CD4-positive, alpha-beta T cell (primary cell): ENCODE measurements around the gene KRT83. TPM values are rescaled to one million over a fixed set of nuclear protein-coding genes. Genes with fewer than 3 reads are reported as not detected.

Experiments
- ATAC-seq: fragments of 200-7000 bp; cut with Tn5 transposase; one replicate; pipeline ENCODE4 v1.10.0; 2022; ENCODE audit warnings: mild to moderate bottlenecking; ENCODE audit not compliant: poor library complexity
- CTCF ChIA-PET: fragments of 350-600 bp; sonication (Branson Sonifier 250); formaldehyde crosslinking; loops from one replicate; lab custom pipeline; 2021; ENCODE audit warnings: antibody characterized with exemption, inconsistent platforms; lab: Charles Lee
- POLR2A ChIA-PET: fragments of 350-600 bp; sonication (Branson Sonifier 250); formaldehyde crosslinking; loops from one replicate; lab custom pipeline; 2021; ENCODE audit warnings: antibody characterized with exemption, inconsistent platforms; lab: Charles Lee
- DNase-seq, 14 experiments: peaks; one replicate each; pipeline ENCODE4 v3.0.0-alpha.2; 2013 to 2020; ENCODE audit warnings: mixed read lengths in 2 of 14
- H3K27ac ChIP-seq, 2 donors: one replicate each; pipeline versions ENCODE4 v1.5.1 to v1.7.0; 2013; ENCODE audit warnings: low read length in 2 of 2, low read depth in 1 of 2, mild to moderate bottlenecking in 1 of 2
- H3K27me3 ChIP-seq, 2 experiments: 1 replicate in 1 of 2; 2 replicates in 1 of 2; pipeline versions ENCODE4 v1.6.1 to v1.7.0; 2013; ENCODE audit warnings: low read length in 2 of 2, control low read depth in 1 of 2, mild to moderate bottlenecking in 1 of 2, moderate library complexity in 1 of 2; ENCODE audit not compliant: insufficient read depth in 2 of 2, control insufficient read depth in 1 of 2
- H3K36me3 ChIP-seq: one replicate; pipeline ENCODE4 v1.6.1; 2013; ENCODE audit warnings: low read length, control low read depth; ENCODE audit not compliant: insufficient read depth
- H3K4me1 ChIP-seq: one replicate; pipeline ENCODE4 v1.6.1; 2013; ENCODE audit warnings: low read length, control low read depth; ENCODE audit not compliant: insufficient read depth
- H3K4me3 ChIP-seq: one replicate; pipeline ENCODE4 v1.5.1; 2013; ENCODE audit warnings: mild to moderate bottlenecking, low read length, moderate library complexity
- H3K9me3 ChIP-seq, 2 experiments: 1 replicate in 1 of 2; 2 replicates in 1 of 2; pipeline versions ENCODE4 v1.6.1 to v1.7.0; 2013; ENCODE audit warnings: low read length in 2 of 2, mild to moderate bottlenecking in 2 of 2, control low read depth in 1 of 2, moderate library complexity in 1 of 2; ENCODE audit not compliant: control insufficient read depth in 1 of 2, insufficient read depth in 1 of 2
- H3K27ac Mint-ChIP-seq: one replicate; pipeline ENCODE4 v1.8.0; 2020; ENCODE audit warnings: mixed read lengths
- H3K27me3 Mint-ChIP-seq: one replicate; pipeline ENCODE4 v1.8.0; 2021; ENCODE audit warnings: mixed read lengths
- H3K36me3 Mint-ChIP-seq: one replicate; pipeline ENCODE4 v1.8.0; 2021; ENCODE audit warnings: low read depth, mixed read lengths
- H3K4me1 Mint-ChIP-seq: one replicate; pipeline ENCODE4 v1.8.0; 2021; ENCODE audit warnings: low read depth, mixed read lengths
- H3K4me3 Mint-ChIP-seq: one replicate; pipeline ENCODE4 v1.8.0; 2020; ENCODE audit warnings: mild to moderate bottlenecking, mixed read lengths
- H3K9me3 Mint-ChIP-seq: one replicate; pipeline ENCODE4 v1.8.0; 2020; ENCODE audit warnings: mixed read lengths
- intact Hi-C, 2 experiments: fragments of 100-400 bp; cut with DNase I in 1 of 2; cut with micrococcal nuclease in 1 of 2; formaldehyde crosslinking; loops; one replicate each; pipeline versions ENCODE4 v1.15.1 to v1.9.0; 2023 to 2025; cut with DNase I, micrococcal nuclease
- total RNA-seq, 174 experiments: library from RNA in 2 of 174; stranded (reverse) in 2 of 174; gene quantifications; one replicate each; pipeline ENCODE4 v1.2.3 and lab custom pipeline; 2021 to 2026
- TF ChIP-seq, protein P1 (sequence below): fragments of 200-600 bp; IDR thresholded peaks from one replicate; pipeline ENCODE4 v1.8.0; 2022; ENCODE audit warnings: antibody characterized with exemption, mild to moderate bottlenecking

KRT83 gene
- total RNA-seq, 2 experiments from 2014 or later = not detected

DNA sequence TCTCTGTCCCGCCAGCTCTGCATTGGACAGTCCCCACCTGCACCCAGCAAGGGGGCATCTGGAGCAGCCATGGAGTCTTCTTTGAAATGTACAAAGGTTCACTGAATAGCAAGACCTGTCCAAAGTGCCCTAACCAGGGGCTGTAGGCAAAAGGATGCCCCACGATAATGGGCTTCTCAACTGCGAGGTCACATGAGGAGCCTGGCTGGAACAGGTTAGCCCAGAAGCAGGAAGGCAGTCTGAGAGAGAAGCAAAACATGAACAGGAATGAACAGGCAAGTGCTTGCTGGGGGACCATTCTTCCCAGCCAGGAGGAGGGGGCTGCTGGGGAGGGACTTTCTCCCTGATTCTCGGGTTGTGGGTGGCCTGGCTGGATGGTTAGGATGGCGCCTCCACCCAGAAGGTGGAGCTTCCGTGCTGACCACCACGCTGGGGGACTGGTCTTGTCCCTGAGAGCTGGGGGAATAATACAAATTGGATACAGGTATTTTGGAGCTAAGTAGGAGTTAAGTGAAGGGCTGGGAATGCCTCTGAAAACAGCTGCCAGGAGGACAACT lies 39.0 kb upstream of the KRT83 start:
- Histone ChIP-seq H3K36me3 (no peaks in the 10 kb centered on the region), H3K27ac (no peak overlapping the region), H3K9me3 (no peaks in the 10 kb centered on the region), H3K27me3 (no peaks in the 10 kb centered on the region), H3K4me1 (peaks cover 17% of the 10 kb centered on the region), H3K4me3 (no peak overlapping the region)
- Mint-ChIP-seq H3K27me3 (no peaks in the 10 kb centered on the region), H3K27ac (no peak overlapping the region), H3K4me1 (peaks cover 22% of the 10 kb centered on the region), H3K36me3 (no peaks in the 10 kb centered on the region), H3K9me3 (no peaks in the 10 kb centered on the region), H3K4me3 (no peak overlapping the region)
- ChIA-PET POLR2A (no interaction called here), CTCF (no interaction called here)
- TF ChIP-seq, protein P1, sequence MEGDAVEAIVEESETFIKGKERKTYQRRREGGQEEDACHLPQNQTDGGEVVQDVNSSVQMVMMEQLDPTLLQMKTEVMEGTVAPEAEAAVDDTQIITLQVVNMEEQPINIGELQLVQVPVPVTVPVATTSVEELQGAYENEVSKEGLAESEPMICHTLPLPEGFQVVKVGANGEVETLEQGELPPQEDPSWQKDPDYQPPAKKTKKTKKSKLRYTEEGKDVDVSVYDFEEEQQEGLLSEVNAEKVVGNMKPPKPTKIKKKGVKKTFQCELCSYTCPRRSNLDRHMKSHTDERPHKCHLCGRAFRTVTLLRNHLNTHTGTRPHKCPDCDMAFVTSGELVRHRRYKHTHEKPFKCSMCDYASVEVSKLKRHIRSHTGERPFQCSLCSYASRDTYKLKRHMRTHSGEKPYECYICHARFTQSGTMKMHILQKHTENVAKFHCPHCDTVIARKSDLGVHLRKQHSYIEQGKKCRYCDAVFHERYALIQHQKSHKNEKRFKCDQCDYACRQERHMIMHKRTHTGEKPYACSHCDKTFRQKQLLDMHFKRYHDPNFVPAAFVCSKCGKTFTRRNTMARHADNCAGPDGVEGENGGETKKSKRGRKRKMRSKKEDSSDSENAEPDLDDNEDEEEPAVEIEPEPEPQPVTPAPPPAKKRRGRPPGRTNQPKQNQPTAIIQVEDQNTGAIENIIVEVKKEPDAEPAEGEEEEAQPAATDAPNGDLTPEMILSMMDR = no peak
- ATAC-seq = no peak
- peak in 1 of 14 experiments; percentile 25 for DNase-seq
- intact Hi-C loops = no loop called here

DNA sequence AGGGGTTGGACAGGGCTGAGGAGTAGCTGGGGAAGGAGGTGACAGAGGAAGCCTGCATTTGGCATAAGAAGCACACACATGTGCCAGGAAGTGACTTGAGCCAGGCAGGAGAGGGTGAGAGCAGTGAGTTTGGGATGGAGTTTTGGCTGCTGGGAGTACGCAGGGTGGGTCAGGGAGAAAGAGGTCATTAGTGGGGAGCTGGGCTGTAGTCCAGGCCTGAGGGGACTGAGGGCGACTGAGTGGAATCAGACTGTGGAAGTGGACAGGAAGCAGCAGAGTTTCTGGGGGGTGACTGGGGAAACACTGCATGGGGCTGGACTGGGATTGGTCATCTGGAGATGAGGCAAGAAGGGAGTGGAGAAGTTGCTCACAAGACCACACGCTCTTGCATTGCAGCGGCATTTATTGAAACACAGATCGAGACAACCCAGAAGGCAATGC lies 38.4 kb upstream of the KRT83 start:
- Histone ChIP-seq H3K27ac (no peak overlapping the region), H3K4me3 (no peak overlapping the region), H3K4me1 (peaks cover 17% of the 10 kb centered on the region), H3K36me3 (no peaks in the 10 kb centered on the region), H3K9me3 (no peaks in the 10 kb centered on the region), H3K27me3 (no peaks in the 10 kb centered on the region)
- peak in 1 of 14 experiments; percentile 23 for DNase-seq
- H3K27ac Mint-ChIP-seq = no peak overlapping the region
- no peak overlapping the region for H3K4me3 Mint-ChIP-seq
- intact Hi-C loops = no loop called here
- TF ChIP-seq, protein P1 = no peak
- H3K4me1 Mint-ChIP-seq = peaks cover 22% of the 10 kb centered on the region
- ChIA-PET POLR2A (no interaction called here), CTCF (interaction anchor here (1.0 to 1.5 kb wide), 2 partner anchors 13 to 81 kb away, joined by 3 read pairs; no protein-coding TSS in a partner anchor)
- no peaks in the 10 kb centered on the region for H3K27me3 Mint-ChIP-seq
- H3K36me3 Mint-ChIP-seq = no peaks in the 10 kb centered on the region
- ATAC-seq = no peak
- no peaks in the 10 kb centered on the region for H3K9me3 Mint-ChIP-seq

- H3K9me3 Mint-ChIP-seq = no peaks in the 10 kb centered on the region
- H3K27me3 ChIP-seq = no peaks in the 10 kb centered on the region
- peak in 4 of 14 experiments; percentile 23 to 42 (median 34) for DNase-seq
- no peak overlapping the region for H3K4me3 ChIP-seq
- no peak overlapping the region for H3K4me3 Mint-ChIP-seq
- no peak overlapping the region for H3K27ac ChIP-seq
- POLR2A ChIA-PET = no interaction called here
- intact Hi-C loops = no loop called here
- TF ChIP-seq, protein P1 = no peak
- no peaks in the 10 kb centered on the region for H3K36me3 ChIP-seq
- H3K36me3 Mint-ChIP-seq = no peaks in the 10 kb centered on the region
- peak; percentile 93 for ATAC-seq
- H3K4me1 Mint-ChIP-seq = peaks cover 22% of the 10 kb centered on the region
- H3K27ac Mint-ChIP-seq = peak overlapping the region; percentile 68
- no peaks in the 10 kb centered on the region for H3K9me3 ChIP-seq
- CTCF ChIA-PET = interaction anchor here (1.0 to 1.5 kb wide), 2 partner anchors 14 to 80 kb away, joined by 3 read pairs; no protein-coding TSS in a partner anchor
- H3K27me3 Mint-ChIP-seq = no peaks in the 10 kb centered on the region
- H3K4me1 ChIP-seq = peaks cover 17% of the 10 kb centered on the region
Observed at GRCh38 chr12:52358575-52359350, 37.6 kb upstream of the KRT83 start.
